Endothelial cell of umbilical vein (primary cell): ENCODE data around the gene BABAM1. TPM values are rescaled to one million over a fixed set of nuclear protein-coding genes. Genes with fewer than 3 reads are reported as not detected.
A peak's percentile ranks its signal among the peaks of the same experiment; 100 is the strongest.

Experiments used
- BruUV-seq: library from RNA; stranded (reverse); fragments of 400-500 nt; replicated peaks from 2 replicates; lab custom pipeline; 2021; lab: Mats Ljungman, UMichigan
- CTCF ChIA-PET: fragments of 300-600, 350-600 bp; sonication (Branson Sonifier 250); formaldehyde crosslinking; loops from one replicate; lab custom pipeline; 2021; ENCODE audit warnings: antibody characterized with exemption, inconsistent platforms; lab: Charles Lee
- POLR2A ChIA-PET: fragments of 300-600, 350-600 bp; sonication (Branson Sonifier 250); formaldehyde crosslinking; loops from one replicate; lab custom pipeline; 2021; ENCODE audit warnings: antibody characterized with exemption, inconsistent platforms; lab: Charles Lee
- DNase-seq: peaks from one replicate; pipeline ENCODE4 v3.0.0-alpha.2; 2011; ENCODE audit warnings: low read depth, low spot score
- FAIRE-seq: peaks from 2 replicates; lab custom pipeline; 2011; peaks lifted over from hg19 to GRCh38; lab: Jason Lieb, UNC
- H2AFZ ChIP-seq: 2 replicates; pipeline ENCODE4 v1.6.0; 2012; ENCODE audit warnings: low read depth, low read length, control low read depth, inconsistent platforms
- H3K27ac ChIP-seq: 2 replicates; pipeline ENCODE4 v1.5.1; 2011; ENCODE audit warnings: low read depth, mild to moderate bottlenecking, control low read depth, low read length, moderate library complexity; ENCODE audit not compliant: insufficient read depth
- H3K27me3 ChIP-seq, 2 experiments: 2 replicates each; pipeline versions ENCODE4 v1.6.0 to v1.6.1; 2011; ENCODE audit warnings: low read length in 2 of 2, mixed read lengths in 1 of 2; ENCODE audit not compliant: control insufficient read depth in 2 of 2, insufficient read depth in 2 of 2
- H3K36me3 ChIP-seq, 2 experiments: 2 replicates in 1 of 2; 3 replicates in 1 of 2; pipeline ENCODE4 v1.5.1; 2011; ENCODE audit warnings: low read length in 2 of 2, mild to moderate bottlenecking in 1 of 2, moderate library complexity in 1 of 2; ENCODE audit not compliant: control insufficient read depth in 2 of 2, insufficient read depth in 2 of 2; ENCODE audit errors: extremely low read depth in 1 of 2
- H3K4me1 ChIP-seq: 3 replicates; pipeline ENCODE4 v1.5.1; 2011; ENCODE audit warnings: mild to moderate bottlenecking, low read length; ENCODE audit not compliant: control insufficient read depth, insufficient read depth; ENCODE audit errors: extremely low read depth
- H3K4me2 ChIP-seq: 2 replicates; pipeline ENCODE4 v1.6.1; 2011; ENCODE audit warnings: low read length, control low read depth, mixed read lengths; ENCODE audit not compliant: insufficient read depth
- H3K4me3 ChIP-seq, 3 experiments: fragments of 200-600 bp in 1 of 3; sonication (generic), shearing (Covaris generic) in 1 of 3; replicated peaks in 1 of 3; 2 replicates each; pipeline ENCODE4 v1.5.1; 2011 to 2016; ENCODE audit warnings: control low read depth in 3 of 3, low read length in 3 of 3, mild to moderate bottlenecking in 2 of 3, inconsistent platforms in 1 of 3, low read depth in 1 of 3, moderate library complexity in 1 of 3; ENCODE audit not compliant: insufficient read depth in 1 of 3
- H3K79me2 ChIP-seq: 2 replicates; pipeline ENCODE4 v1.6.0; 2012; ENCODE audit warnings: low read length, inconsistent platforms; ENCODE audit not compliant: control insufficient read depth, insufficient read depth
- H3K9ac ChIP-seq: replicated peaks from 2 replicates; pipeline ENCODE3; 2011; ENCODE audit warnings: low read length, control low read depth; ENCODE audit not compliant: insufficient read depth; ENCODE audit errors: extremely low read depth
- H3K9me1 ChIP-seq: replicated peaks from 3 replicates; pipeline ENCODE4 v1.6.0; 2011; ENCODE audit warnings: mild to moderate bottlenecking, low read length; ENCODE audit not compliant: control insufficient read depth, insufficient read depth; ENCODE audit errors: extremely low read depth
- H3K9me3 ChIP-seq: replicated peaks from 2 replicates; pipeline ENCODE4 v1.5.1; 2012; ENCODE audit warnings: low read length, inconsistent platforms; ENCODE audit not compliant: control insufficient read depth, insufficient read depth
- H4K20me1 ChIP-seq: replicated peaks from 2 replicates; pipeline ENCODE3; 2011; ENCODE audit warnings: mild to moderate bottlenecking, low read length; ENCODE audit not compliant: control insufficient read depth, insufficient read depth; ENCODE audit errors: extremely low read depth
- CTCF ChIP-seq, 2 donors: IDR thresholded peaks; 1 replicate in 1 of 2; 2 replicates in 1 of 2; pipeline ENCODE4 v1.5.1; 2011; ENCODE audit warnings: low read length in 2 of 2, mild to moderate bottlenecking in 2 of 2, moderate library complexity in 2 of 2, control low read depth in 1 of 2, inconsistent platforms in 1 of 2, low read depth in 1 of 2; ENCODE audit not compliant: insufficient read depth in 1 of 2; ENCODE audit errors: extremely low read depth in 1 of 2
- EZH2 ChIP-seq: IDR thresholded peaks from 2 replicates; pipeline ENCODE4 v1.6.1; 2012; ENCODE audit warnings: borderline replicate concordance, low read depth, mild to moderate bottlenecking, moderate library complexity, low read length, inconsistent platforms; ENCODE audit not compliant: severe bottlenecking
- FOS ChIP-seq: IDR thresholded peaks from 2 replicates; pipeline ENCODE4 v1.6.1; 2011; ENCODE audit warnings: mild to moderate bottlenecking, low read length, moderate library complexity, borderline replicate concordance; ENCODE audit not compliant: insufficient read depth
- GATA2 ChIP-seq: IDR thresholded peaks from 2 replicates; pipeline ENCODE4 v1.7.0; 2011; ENCODE audit warnings: low read depth, mild to moderate bottlenecking, moderate library complexity, mixed read lengths, low read length; ENCODE audit not compliant: insufficient read length, insufficient read depth
- JUN ChIP-seq: IDR thresholded peaks from 2 replicates; pipeline ENCODE4 v1.6.1; 2011; ENCODE audit warnings: borderline replicate concordance, low read depth; ENCODE audit not compliant: insufficient read length, insufficient read depth
- MAX ChIP-seq: IDR thresholded peaks from 2 replicates; pipeline ENCODE4 v1.6.1; 2011; ENCODE audit not compliant: insufficient read depth, insufficient read length
- MYC ChIP-seq: IDR thresholded peaks from one replicate; pipeline ENCODE4 v1.6.1; 2011; ENCODE audit warnings: mild to moderate bottlenecking, low read depth, low read length
- POLR2A ChIP-seq: IDR thresholded peaks from 2 replicates; pipeline ENCODE4 v1.6.1; 2012; ENCODE audit warnings: low read depth, mild to moderate bottlenecking, control low read depth, low read length
- POLR2AphosphoS5 ChIP-seq: IDR thresholded peaks from 2 replicates; pipeline ENCODE4 v1.6.1; 2012; ENCODE audit warnings: low read depth, mild to moderate bottlenecking, control low read depth, low read length, moderate library complexity; ENCODE audit not compliant: insufficient read depth
- dilution Hi-C: fragments of 300-500 bp; cut with MboI; formaldehyde crosslinking; loops from one replicate; pipeline ENCODE4 v1.15.0; 2019; ENCODE audit warnings: low sequenced_read_pairs; ENCODE audit not compliant: extremely low pct_ligation_motif_present
- intact Hi-C: fragments of 100-400 bp; cut with micrococcal nuclease; formaldehyde crosslinking; loops from one replicate; pipeline ENCODE4 v1.10.0; 2022
- polyA plus RNA-seq, 4 experiments: library from polyadenylated mRNA; depleted of rRNA in 3 of 4; stranded (reverse) in 3 of 4; unstranded in 1 of 4; fragments of >200 nt; gene quantifications; 2 replicates each; pipeline versions ENCODE4 v1.2.1 to v1.2.3, GENCODE V29; 2011 to 2012; ENCODE audit warnings: missing spikeins in 1 of 4
- total RNA-seq: library from RNA; stranded (reverse); gene quantifications from 2 replicates; pipeline ENCODE4 v1.2.3, GENCODE V29; 2021

BABAM1 gene
- total and polyA plus RNA-seq, 2 donors (not counting 3 experiments of a cell fraction or from before 2014, with no cell fraction given), result 118 to 140 TPM

GRCh38 chr19:17302391-17303166, 35.3 kb downstream of the BABAM1 start:
- DNase-seq, result no peak
- H3K27ac ChIP-seq, result no peak overlapping the region
- H4K20me1 ChIP-seq, result no peaks in the 10 kb centered on the region
- H2AFZ ChIP-seq, result peak overlapping the region; percentile 67
- intact Hi-C loops (no loop called here), dilution Hi-C loops (no loop called here)
- H3K36me3 ChIP-seq, result no peaks in the 10 kb centered on the region
- H3K9ac ChIP-seq, result no peak overlapping the region
- H3K9me3 ChIP-seq, result no peaks in the 10 kb centered on the region
- H3K4me1 ChIP-seq, result peaks cover 9% of the 10 kb centered on the region
- no TSS peak for BruUV-seq
- H3K79me2 ChIP-seq, result no peaks in the 10 kb centered on the region
- H3K9me1 ChIP-seq, result no peaks in the 10 kb centered on the region
- CTCF ChIA-PET, result interaction anchor here (3.3 kb wide), 1 partner anchor 9 kb away, joined by 70 read pairs; no protein-coding TSS in a partner anchor
- peak overlapping the region; percentile 42 for H3K4me2 ChIP-seq
- TF ChIP-seq FOS (no peak), POLR2AphosphoS5 (no peak), JUN (no peak), MYC (no peak), CTCF (IDR thresholded peaks at IDR 0.05; ENCODE audit: extremely low read depth in 1 of 2, insufficient read depth in 1 of 2, low read depth in 1 of 2, low read length in 2 of 2) (no peak), POLR2A (no peak), GATA2 (no peak), EZH2 (no peak), MAX (no peak)
- no peaks in the 10 kb centered on the region for H3K27me3 ChIP-seq
- POLR2A ChIA-PET, result no interaction called here
- peak overlapping the region; percentile 31 to 46 (median 36) for H3K4me3 ChIP-seq
- FAIRE-seq, result no peak
